Mesendoderm (in vitro differentiated cells): ENCODE results near the gene HCCS.
"Not testable (repeated sequence)": the region's sequence is repeated elsewhere in the genome, so short reads cannot be mapped to it uniquely, and the experiment has no call there.

Experiments
- DNase-seq: peaks from one replicate; pipeline ENCODE4 v3.0.0; 2013
- H2AK5ac ChIP-seq: 2 replicates; pipeline ENCODE4 v1.6.1; 2013; ENCODE audit warnings: low read length, inconsistent platforms
- H2BK120ac ChIP-seq: 2 replicates; pipeline ENCODE4 v1.6.1; 2013; ENCODE audit warnings: low read depth, mild to moderate bottlenecking, low read length, moderate library complexity, mixed read lengths
- H2BK15ac ChIP-seq: replicated peaks from 2 replicates; pipeline ENCODE4 v1.6.1; 2013; ENCODE audit warnings: low read depth, mild to moderate bottlenecking, moderate library complexity
- H2BK5ac ChIP-seq: 2 replicates; pipeline ENCODE4 v1.6.1; 2013; ENCODE audit warnings: low read length, inconsistent platforms
- H3K18ac ChIP-seq: 2 replicates; pipeline ENCODE4 v1.6.1; 2013; ENCODE audit warnings: mild to moderate bottlenecking, low read length, mixed read lengths
- H3K23ac ChIP-seq: one replicate; pipeline ENCODE4 v1.6.1; 2013; ENCODE audit warnings: low read length
- H3K27ac ChIP-seq: 2 replicates; pipeline ENCODE4 v1.5.1; 2013; ENCODE audit warnings: low read depth, mild to moderate bottlenecking, inconsistent platforms, low read length, moderate library complexity
- H3K27me3 ChIP-seq: 2 replicates; pipeline ENCODE4 v1.6.1; 2013; ENCODE audit warnings: low read length, control low read depth, mild to moderate bottlenecking, inconsistent platforms; ENCODE audit not compliant: insufficient read depth, poor library complexity
- H3K36me3 ChIP-seq: 2 replicates; pipeline ENCODE4 v1.6.1; 2013; ENCODE audit warnings: low read length, inconsistent platforms; ENCODE audit not compliant: control insufficient read depth, insufficient read depth
- H3K4ac ChIP-seq: one replicate; pipeline ENCODE4 v1.6.1; 2013; ENCODE audit warnings: low read depth, mild to moderate bottlenecking, low read length, moderate library complexity
- H3K4me1 ChIP-seq: 2 replicates; pipeline ENCODE4 v1.6.1; 2013; ENCODE audit warnings: low read depth, low read length, inconsistent platforms; ENCODE audit not compliant: control insufficient read depth
- H3K4me2 ChIP-seq: 2 replicates; pipeline ENCODE4 v1.6.1; 2013; ENCODE audit warnings: low read length
- H3K4me3 ChIP-seq: 2 replicates; pipeline ENCODE4 v1.5.1; 2013; ENCODE audit warnings: mild to moderate bottlenecking, low read length
- H3K56ac ChIP-seq: one replicate; pipeline ENCODE4 v1.6.1; 2013; ENCODE audit warnings: low read length
- H3K79me1 ChIP-seq: 2 replicates; pipeline ENCODE4 v1.6.1; 2013; ENCODE audit warnings: low read length, inconsistent platforms
- H3K79me2 ChIP-seq: 2 replicates; pipeline ENCODE4 v1.6.1; 2013; ENCODE audit warnings: mild to moderate bottlenecking, low read length; ENCODE audit not compliant: control insufficient read depth, insufficient read depth
- H3K9ac ChIP-seq: 2 replicates; pipeline ENCODE4 v1.6.1; 2013; ENCODE audit warnings: low read length, inconsistent platforms
- H4K5ac ChIP-seq: one replicate; pipeline ENCODE4 v1.6.1; 2013; ENCODE audit warnings: low read length
- H4K8ac ChIP-seq: one replicate; pipeline ENCODE4 v1.6.1; 2013; ENCODE audit warnings: low read depth, mild to moderate bottlenecking, control low read depth, low read length, moderate library complexity
- WGBS: extraction: QIAGEN DNeasy Blood & Tissue Kit; methylation state at CpG from one replicate; pipeline ENCODE4 v1.1.7; 2013; ENCODE audit warnings: low lambda C conversion rate, missing lambda C conversion rate; ENCODE audit not compliant: insufficient coverage; ENCODE audit errors: extremely low coverage; 5-methylcytosine and 5-hydroxymethylcytosine counted together

Gene HCCS

DNA sequence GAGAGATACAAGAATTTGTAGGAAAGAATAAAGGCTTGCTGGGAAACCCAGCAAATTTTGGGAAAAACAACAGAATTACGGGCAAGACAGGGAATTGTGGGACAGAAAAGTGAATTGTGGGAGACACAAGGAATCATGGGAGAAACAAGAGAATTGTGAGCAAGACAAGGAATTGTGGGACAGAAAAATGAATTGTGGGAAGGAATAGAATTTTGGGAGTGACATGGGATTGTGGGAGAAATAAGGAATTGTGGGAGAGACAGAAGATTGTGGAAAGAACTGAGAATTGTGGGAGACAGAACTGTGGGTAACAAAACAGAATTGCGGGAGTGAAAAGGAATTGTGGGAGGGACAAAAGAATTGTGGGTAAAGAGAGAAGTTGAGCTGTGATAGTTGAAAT is 1.2 kb upstream of the HCCS start:
- Histone ChIP-seq H2BK120ac (no peak overlapping the region), H3K4me1 (no peaks in the 10 kb centered on the region), H3K56ac (no peak overlapping the region), H3K23ac (no peak overlapping the region), H2BK5ac (no peak overlapping the region), H4K8ac (no peak overlapping the region), H3K4ac (no peak overlapping the region), H3K79me2 (peaks cover 12% of the 10 kb centered on the region), H3K4me2 (no peak overlapping the region), H3K36me3 (no peaks in the 10 kb centered on the region), H3K18ac (no peak overlapping the region), H4K5ac (no peak overlapping the region), H3K9ac (no peak overlapping the region), H3K27ac (no peak overlapping the region), H3K79me1 (no peaks in the 10 kb centered on the region), H2AK5ac (no peak overlapping the region), H3K27me3 (no peaks in the 10 kb centered on the region), H2BK15ac (no peak overlapping the region), H3K4me3 (no peak overlapping the region)
- no CpG with 5 or more reads among the region's 2 CpGs for WGBS
- no peak for DNase-seq

DNA sequence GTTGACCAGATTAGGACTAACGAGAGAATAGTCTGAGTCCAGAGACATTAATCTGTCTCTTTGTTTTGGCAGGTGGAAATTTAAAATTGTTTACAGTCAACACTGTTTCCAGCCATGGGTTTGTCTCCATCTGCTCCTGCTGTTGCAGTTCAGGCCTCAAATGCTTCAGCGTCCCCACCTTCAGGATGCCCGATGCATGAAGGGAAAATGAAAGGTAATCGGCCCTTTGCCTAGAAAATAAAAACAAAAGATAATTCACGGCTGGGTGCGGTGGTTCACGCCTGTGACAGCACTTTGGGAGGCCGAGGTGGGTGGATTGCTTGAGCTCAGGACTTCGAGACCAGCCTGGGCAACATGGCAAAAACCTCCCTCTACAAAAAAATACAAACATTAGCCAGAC is 815 bp downstream of the HCCS start:
- peak overlapping the region; percentile 94 for H3K56ac ChIP-seq
- DNase-seq, result no peak
- H3K4ac ChIP-seq, result no peak overlapping the region
- no peak overlapping the region for H3K27ac ChIP-seq
- peak overlapping the region; percentile 70 for H3K4me3 ChIP-seq
- peaks cover 2% of the 10 kb centered on the region for H3K36me3 ChIP-seq
- H3K9ac ChIP-seq, result peak overlapping the region; percentile 80
- H2BK5ac ChIP-seq, result no peak overlapping the region
- H3K23ac ChIP-seq, result no peak overlapping the region
- H2AK5ac ChIP-seq, result no peak overlapping the region
- H3K18ac ChIP-seq, result no peak overlapping the region
- H2BK120ac ChIP-seq, result no peak overlapping the region
- H3K79me2 ChIP-seq, result peaks cover 12% of the 10 kb centered on the region
- no peaks in the 10 kb centered on the region for H3K4me1 ChIP-seq
- no peaks in the 10 kb centered on the region for H3K27me3 ChIP-seq
- no peak overlapping the region for H2BK15ac ChIP-seq
- no peak overlapping the region for H4K8ac ChIP-seq
- H4K5ac ChIP-seq, result no peak overlapping the region
- H3K4me2 ChIP-seq, result peak overlapping the region; percentile 52
- no CpG with 5 or more reads among the region's 9 CpGs for WGBS
- H3K79me1 ChIP-seq, result no peaks in the 10 kb centered on the region

DNA sequence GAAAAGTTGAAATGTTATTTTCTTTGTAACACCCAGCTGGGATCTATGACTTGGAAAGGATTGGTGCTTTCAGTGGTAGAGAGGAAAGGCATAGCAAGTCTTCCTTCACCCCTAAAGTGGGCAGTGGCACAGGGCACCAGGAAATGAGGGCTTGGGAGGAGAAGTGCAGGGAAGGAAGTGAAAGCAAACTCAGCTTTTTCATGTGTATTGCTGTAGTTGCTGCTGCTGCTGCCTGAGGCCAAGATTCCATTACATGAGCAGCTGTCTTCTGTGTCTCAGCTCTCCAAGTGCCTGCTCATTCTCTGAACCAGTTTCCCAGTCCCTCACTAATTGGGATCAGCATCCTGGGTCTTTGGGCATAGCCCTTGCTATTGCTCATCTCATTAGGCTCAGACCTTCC is 2.6 kb downstream of the HCCS start:
- H3K36me3 ChIP-seq, result peaks cover 2% of the 10 kb centered on the region

DNA sequence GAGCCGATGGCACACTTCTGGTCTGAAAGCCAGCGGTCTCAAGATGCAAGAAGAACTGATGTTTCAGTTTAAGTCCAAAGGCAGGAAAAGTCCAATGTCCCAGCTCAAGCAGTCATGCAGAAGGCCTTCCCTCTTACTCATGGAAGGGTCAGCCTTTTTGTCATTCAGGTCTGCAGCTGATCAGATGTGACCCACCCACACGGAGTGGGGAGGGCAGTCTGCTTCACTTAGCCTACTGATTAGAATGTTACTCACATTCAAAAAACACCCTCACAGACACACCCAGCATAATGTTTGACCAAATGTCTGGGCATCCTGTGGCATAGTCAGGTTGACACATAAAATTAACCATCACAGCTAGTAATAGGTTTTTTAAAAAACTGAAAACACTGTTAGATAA is 6.6 kb downstream of the HCCS start:
- WGBS, result no CpG with 5 or more reads among the region's 3 CpGs
- H3K4ac ChIP-seq, result no peak overlapping the region
- H3K79me1 ChIP-seq, result no peaks in the 10 kb centered on the region
- no peak overlapping the region for H3K27ac ChIP-seq
- H3K27me3 ChIP-seq, result no peaks in the 10 kb centered on the region
- no peak overlapping the region for H3K4me2 ChIP-seq
- H2BK5ac ChIP-seq, result no peak overlapping the region
- H3K4me3 ChIP-seq, result no peak overlapping the region
- H2BK15ac ChIP-seq, result no peak overlapping the region
- H3K18ac ChIP-seq, result no peak overlapping the region
- H3K23ac ChIP-seq, result no peak overlapping the region
- no peak overlapping the region for H2AK5ac ChIP-seq
- no peak overlapping the region for H3K56ac ChIP-seq
- H2BK120ac ChIP-seq, result no peak overlapping the region
- no peak overlapping the region for H4K8ac ChIP-seq
- H3K36me3 ChIP-seq, result peaks cover 2% of the 10 kb centered on the region
- no peak for DNase-seq
- H3K4me1 ChIP-seq, result no peaks in the 10 kb centered on the region
- no peak overlapping the region for H3K9ac ChIP-seq
- H3K79me2 ChIP-seq, result peaks cover 2% of the 10 kb centered on the region
- H4K5ac ChIP-seq, result no peak overlapping the region

More for the DNA sequence above, 2.6 kb downstream of the HCCS start:
- no peak overlapping the region for H3K4me3 ChIP-seq
- no peak overlapping the region for H3K18ac ChIP-seq
- no peak overlapping the region for H3K9ac ChIP-seq
- H2BK15ac ChIP-seq, result no peak overlapping the region
- H3K79me2 ChIP-seq, result peaks cover 12% of the 10 kb centered on the region
- H3K4ac ChIP-seq, result no peak overlapping the region
- H3K4me1 ChIP-seq, result no peaks in the 10 kb centered on the region
- H4K5ac ChIP-seq, result no peak overlapping the region
- H2BK120ac ChIP-seq, result no peak overlapping the region
- no peak overlapping the region for H3K4me2 ChIP-seq
- no peak overlapping the region for H2AK5ac ChIP-seq
- H3K27ac ChIP-seq, result no peak overlapping the region
- H3K27me3 ChIP-seq, result no peaks in the 10 kb centered on the region
- H3K23ac ChIP-seq, result no peak overlapping the region
- DNase-seq, result no peak
- no peak overlapping the region for H2BK5ac ChIP-seq
- H4K8ac ChIP-seq, result no peak overlapping the region
- no peaks in the 10 kb centered on the region for H3K79me1 ChIP-seq
- H3K56ac ChIP-seq, result no peak overlapping the region

DNA sequence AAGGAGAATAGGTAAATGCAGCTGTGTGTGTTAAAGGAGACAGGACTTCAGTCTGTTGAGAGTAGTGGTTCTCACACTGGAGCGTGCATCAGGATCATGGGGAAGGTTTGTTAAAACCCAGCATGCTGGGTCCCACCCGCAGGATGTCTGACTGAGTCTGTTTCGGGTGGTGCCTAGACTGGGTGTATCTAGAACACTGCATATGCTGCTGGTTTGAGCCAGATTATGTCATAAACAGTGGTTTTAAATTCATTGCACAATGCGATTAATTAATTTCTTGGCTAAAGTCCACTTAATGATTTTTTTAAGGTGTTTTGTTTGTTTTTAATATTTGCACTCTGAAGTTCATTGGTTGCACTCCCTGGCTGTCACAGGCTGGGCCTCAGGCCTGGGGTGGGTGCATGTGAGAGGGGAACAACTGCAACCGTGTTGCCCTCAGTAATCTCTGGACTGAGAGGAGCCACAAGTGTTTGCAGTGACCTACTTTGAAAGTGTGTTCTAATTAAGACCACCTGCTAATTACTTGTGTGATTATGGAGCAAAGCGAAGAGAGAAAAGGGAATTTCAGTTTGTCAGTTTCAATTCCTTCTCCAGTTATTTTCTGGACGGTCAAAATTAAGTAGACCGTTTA is 8.3 kb downstream of the HCCS start:
- no peak overlapping the region for H4K8ac ChIP-seq
- no peaks in the 10 kb centered on the region for H3K79me2 ChIP-seq
- H3K4ac ChIP-seq, result no peak overlapping the region
- no peaks in the 10 kb centered on the region for H3K79me1 ChIP-seq
- no CpG with 5 or more reads among the region's 8 CpGs for WGBS
- no peak overlapping the region for H3K18ac ChIP-seq
- DNase-seq, result no peak
- no peak overlapping the region for H2BK15ac ChIP-seq
- H2BK120ac ChIP-seq, result no peak overlapping the region
- no peak overlapping the region for H3K56ac ChIP-seq
- no peak overlapping the region for H2AK5ac ChIP-seq
- H3K27ac ChIP-seq, result no peak overlapping the region
- H4K5ac ChIP-seq, result no peak overlapping the region
- H3K27me3 ChIP-seq, result no peaks in the 10 kb centered on the region
- H3K4me1 ChIP-seq, result no peaks in the 10 kb centered on the region
- no peak overlapping the region for H3K9ac ChIP-seq
- no peak overlapping the region for H3K4me2 ChIP-seq
- H3K23ac ChIP-seq, result no peak overlapping the region
- peaks cover 2% of the 10 kb centered on the region for H3K36me3 ChIP-seq
- H3K4me3 ChIP-seq, result no peak overlapping the region
- H2BK5ac ChIP-seq, result no peak overlapping the region

DNA sequence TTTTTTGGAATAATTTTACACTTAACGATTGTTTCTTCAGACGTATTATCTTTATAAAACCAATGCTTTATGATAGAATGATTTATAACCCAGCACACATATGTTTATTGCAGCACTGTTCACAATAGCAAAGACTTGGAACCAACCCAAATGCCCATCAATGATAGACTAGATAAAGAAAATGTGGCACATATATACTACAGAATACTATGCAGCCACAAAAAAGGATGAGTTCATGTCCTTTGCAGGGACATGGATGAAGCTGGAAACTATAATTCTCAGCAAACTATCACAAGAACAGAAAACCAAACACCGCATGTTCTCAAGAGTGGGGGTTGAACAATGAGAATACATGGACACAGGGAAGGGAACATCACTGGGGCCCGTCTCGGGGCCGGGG is 12.0 kb downstream of the HCCS start:
- H3K56ac ChIP-seq, H4K5ac ChIP-seq, H3K18ac ChIP-seq, H3K79me2 ChIP-seq, H3K4me1 ChIP-seq, H3K4ac ChIP-seq, H3K79me1 ChIP-seq, H2AK5ac ChIP-seq, H3K4me3 ChIP-seq, H3K9ac ChIP-seq, H2BK15ac ChIP-seq, DNase-seq, H3K27ac ChIP-seq, H3K4me2 ChIP-seq, H3K23ac ChIP-seq, H4K8ac ChIP-seq, H2BK120ac ChIP-seq, H2BK5ac ChIP-seq, H3K27me3 ChIP-seq, H3K36me3 ChIP-seq: not testable (repeated sequence)
- WGBS, result no CpG with 5 or more reads among the region's 6 CpGs
